Measurements from ENCODE around the gene CYP3A7. TPM values are rescaled to one million over a fixed set of nuclear protein-coding genes. Genes with fewer than 3 reads are reported as not detected.

Gene CYP3A7
- total and polyA plus RNA-seq, 2 donors (not counting 1 experiment from before 2014, with no cell fraction given) = not detected

GRCh38 chr7:99768471-99768870, 33.5 kb upstream of the CYP3A7 start:
- ATAC-seq (ENCODE audit: low read depth) (no peak), DNase-seq (no peak)
- no peak overlapping the region for H3K4me3 ChIP-seq (ENCODE audit: control extremely low read depth in 1 of 5, extremely low read depth in 1 of 5, insufficient read depth in 1 of 5, low read depth in 2 of 5, low read length in 4 of 5)
- H3K27ac ChIP-seq (ENCODE audit: low read length in 2 of 2) = no peak overlapping the region
- peaks cover 0 to 68% (median 40%) of the 10 kb centered on the region in 4 experiments for H3K27me3 ChIP-seq (replicated peaks in 1 of 4; ENCODE audit: control extremely low read depth in 1 of 4, control insufficient read depth in 3 of 4, insufficient read depth in 4 of 4, low read length in 3 of 4)
- H4K20me1 ChIP-seq (ENCODE audit: control insufficient read depth, insufficient read depth, low read length, poor library complexity, severe bottlenecking) = no peaks in the 10 kb centered on the region
- Mint-ChIP-seq H3K4me3 (no peak overlapping the region), H3K4me1 (peaks cover 18% of the 10 kb centered on the region), H3K27ac (no peak overlapping the region), H3K9me3 (ENCODE audit: insufficient read depth) (peaks cover 1% of the 10 kb centered on the region), H3K27me3 (peaks cover 79% of the 10 kb centered on the region)
- WGBS (ENCODE audit: insufficient coverage) = no CpG with 5 or more reads among the region's 2 CpGs
- H3K9me3 ChIP-seq (ENCODE audit: control extremely low read depth in 1 of 3, control insufficient read depth in 2 of 3, insufficient read depth in 1 of 3, low read length in 2 of 3) = peaks cover 0 to 8% (median 4%) of the 10 kb centered on the region in 3 donors
- no peak overlapping the region for H3K4me2 ChIP-seq (replicated peaks; ENCODE audit: low read depth, low read length, poor library complexity, severe bottlenecking)
- no peaks in the 10 kb centered on the region for H3K79me2 ChIP-seq (ENCODE audit: control insufficient read depth, insufficient read depth, low read length)
- no peak for TF ChIP-seq CTCF (IDR thresholded peaks at IDR 0.05)
- no peak for TF ChIP-seq EZH2 (IDR thresholded peaks at IDR 0.05; ENCODE audit: borderline replicate concordance, insufficient read depth, low read depth, low read length, poor library complexity, severe bottlenecking)
- intact Hi-C loops (cut with micrococcal nuclease) = no loop called here
- ChIA-PET POLR2A (no interaction called here), CTCF (no interaction called here)
- H3K9ac ChIP-seq (ENCODE audit: low read length) = no peak overlapping the region
- H3K36me3 ChIP-seq (replicated peaks in 1 of 2; ENCODE audit: control extremely low read depth in 1 of 2, control insufficient read depth in 1 of 2, extremely low read depth in 1 of 2, insufficient read depth in 2 of 2, low read length in 1 of 2) = no peaks in the 10 kb centered on the region
- peaks cover 11 to 16% of the 10 kb centered on the region in 2 donors for H3K4me1 ChIP-seq (ENCODE audit: control insufficient read depth in 2 of 2, insufficient read depth in 2 of 2, low read length in 2 of 2)
- no peak overlapping the region for H2AFZ ChIP-seq (ENCODE audit: insufficient read depth, low read depth, low read length, poor library complexity, severe bottlenecking)

GRCh38 chr7:99767662-99768061, 32.7 kb upstream of the CYP3A7 start:
- Histone ChIP-seq H3K9ac (ENCODE audit: low read length) (no peak overlapping the region), H3K36me3 (replicated peaks in 1 of 2; ENCODE audit: control extremely low read depth in 1 of 2, control insufficient read depth in 1 of 2, extremely low read depth in 1 of 2, insufficient read depth in 2 of 2, low read length in 1 of 2) (no peaks in the 10 kb centered on the region), H3K4me3 (ENCODE audit: control extremely low read depth in 1 of 5, extremely low read depth in 1 of 5, insufficient read depth in 1 of 5, low read depth in 2 of 5, low read length in 4 of 5) (no peak overlapping the region), H3K4me1 (ENCODE audit: control insufficient read depth in 2 of 2, insufficient read depth in 2 of 2, low read length in 2 of 2) (peaks cover 11 to 16% of the 10 kb centered on the region in 2 donors), H3K79me2 (ENCODE audit: control insufficient read depth, insufficient read depth, low read length) (no peaks in the 10 kb centered on the region), H3K4me2 (replicated peaks; ENCODE audit: low read depth, low read length, poor library complexity, severe bottlenecking) (peak overlapping the region; percentile 14), H3K27me3 (replicated peaks in 1 of 4; ENCODE audit: control extremely low read depth in 1 of 4, control insufficient read depth in 3 of 4, insufficient read depth in 4 of 4, low read length in 3 of 4) (peaks cover 0 to 75% (median 47%) of the 10 kb centered on the region in 4 experiments), H4K20me1 (ENCODE audit: control insufficient read depth, insufficient read depth, low read length, poor library complexity, severe bottlenecking) (no peaks in the 10 kb centered on the region), H2AFZ (ENCODE audit: insufficient read depth, low read depth, low read length, poor library complexity, severe bottlenecking) (no peak overlapping the region), H3K9me3 (ENCODE audit: control extremely low read depth in 1 of 3, control insufficient read depth in 2 of 3, insufficient read depth in 1 of 3, low read length in 2 of 3) (peaks cover 0 to 8% (median 4%) of the 10 kb centered on the region in 3 donors), H3K27ac (ENCODE audit: low read length in 2 of 2) (no peak overlapping the region)
- no peak overlapping the region for H3K27ac Mint-ChIP-seq
- H3K4me1 Mint-ChIP-seq = peaks cover 18% of the 10 kb centered on the region
- H3K9me3 Mint-ChIP-seq (ENCODE audit: insufficient read depth) = peaks cover 1% of the 10 kb centered on the region
- intact Hi-C loops (cut with micrococcal nuclease) = no loop called here
- TF ChIP-seq CTCF (IDR thresholded peaks at IDR 0.05) (no peak), EZH2 (IDR thresholded peaks at IDR 0.05; ENCODE audit: borderline replicate concordance, insufficient read depth, low read depth, low read length, poor library complexity, severe bottlenecking) (no peak)
- H3K27me3 Mint-ChIP-seq = peaks cover 79% of the 10 kb centered on the region
- peak; percentile 33 for ATAC-seq (ENCODE audit: low read depth)
- CTCF ChIA-PET = no interaction called here
- POLR2A ChIA-PET = no interaction called here
- whole genome bisulfite sequencing (ENCODE audit: insufficient coverage) = no CpG with 5 or more reads among the region's 1 CpG
- peak; percentile 18 for DNase-seq
- H3K4me3 Mint-ChIP-seq = peak overlapping the region; percentile 5

Measured in B cell (primary cell).